ENCODE results near the gene MRPS31.
"Not testable (repeated sequence)": the region's sequence is repeated elsewhere in the genome, so short reads cannot be mapped to it uniquely, and the experiment has no call there.

Gene MRPS31

GRCh38 chr13:40762849-40763248, 8.1 kb downstream of the MRPS31 start:
- DNase-seq (ENCODE audit: low read depth in 2 of 2) = no peak

GRCh38 chr13:40758811-40759210, 12.2 kb downstream of the MRPS31 start:
- no peak for DNase-seq (ENCODE audit: low read depth in 2 of 2)

- no peak for DNase-seq (ENCODE audit: low read depth in 2 of 2)
Measured at GRCh38 chr13:40756042-40756441, 14.9 kb downstream of the MRPS31 start.

- no peak for DNase-seq (ENCODE audit: low read depth in 2 of 2)
Measured at GRCh38 chr13:40755082-40755700, 15.8 kb downstream of the MRPS31 start.

GRCh38 chr13:40749327-40749726, 21.7 kb downstream of the MRPS31 start:
- no peak for DNase-seq (ENCODE audit: low read depth in 2 of 2)

- DNase-seq (ENCODE audit: low read depth in 2 of 2) = not testable (repeated sequence)
Measured at GRCh38 chr13:40735232-40735548, 35.8 kb downstream of the MRPS31 start.

GRCh38 chr13:40734536-40735231, 36.3 kb downstream of the MRPS31 start:
- not testable (repeated sequence) for DNase-seq (ENCODE audit: low read depth in 2 of 2)

DNA sequence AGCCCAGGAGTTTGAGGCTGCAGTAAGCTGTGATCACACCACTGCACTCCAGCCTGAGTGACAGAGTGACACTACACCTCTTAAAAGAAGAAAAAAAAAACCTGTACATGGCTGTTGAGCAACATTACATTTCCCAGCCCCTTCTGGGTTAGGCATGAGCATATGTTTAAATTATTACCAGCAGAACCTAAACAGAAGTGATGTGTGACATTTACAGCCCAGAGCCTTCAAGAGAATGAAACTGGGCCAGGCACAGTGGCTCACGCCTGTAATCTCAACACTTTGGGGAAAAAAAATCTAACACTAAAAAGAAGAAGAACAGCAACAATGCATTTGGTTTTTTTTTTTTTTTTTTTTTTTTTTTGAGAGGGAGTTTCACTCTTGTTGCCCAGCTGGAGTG, 38.3 kb downstream of the MRPS31 start:
- DNase-seq (ENCODE audit: low read depth in 2 of 2) = no peak

DNA sequence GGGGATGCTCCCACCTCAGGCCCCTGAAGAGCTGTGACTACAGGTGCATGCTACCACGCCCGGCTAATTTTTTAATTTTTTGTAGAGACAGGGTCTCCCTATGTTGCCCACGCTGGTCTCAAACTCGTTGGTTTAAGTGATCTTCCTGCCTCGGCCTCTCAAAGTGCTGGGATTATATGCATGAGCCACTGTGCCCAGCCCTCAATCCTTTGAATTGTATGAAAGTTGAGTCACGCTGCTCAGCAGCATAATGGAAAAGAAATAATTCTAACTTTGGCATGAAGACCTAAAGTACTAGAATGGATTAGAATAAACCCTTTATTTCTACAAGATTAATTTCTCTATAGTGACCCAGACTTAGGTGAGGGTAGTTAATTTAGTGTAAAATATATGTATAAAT, 42.4 kb downstream of the MRPS31 start:
- no peak for DNase-seq (ENCODE audit: low read depth in 2 of 2)

GRCh38 chr13:40714433-40714832, 56.6 kb downstream of the MRPS31 start:
- DNase-seq (ENCODE audit: low read depth in 2 of 2) = not testable (repeated sequence)

- no peak for DNase-seq (ENCODE audit: low read depth in 2 of 2)
Measured at GRCh38 chr13:40706439-40706838, 64.6 kb downstream of the MRPS31 start.

DNA sequence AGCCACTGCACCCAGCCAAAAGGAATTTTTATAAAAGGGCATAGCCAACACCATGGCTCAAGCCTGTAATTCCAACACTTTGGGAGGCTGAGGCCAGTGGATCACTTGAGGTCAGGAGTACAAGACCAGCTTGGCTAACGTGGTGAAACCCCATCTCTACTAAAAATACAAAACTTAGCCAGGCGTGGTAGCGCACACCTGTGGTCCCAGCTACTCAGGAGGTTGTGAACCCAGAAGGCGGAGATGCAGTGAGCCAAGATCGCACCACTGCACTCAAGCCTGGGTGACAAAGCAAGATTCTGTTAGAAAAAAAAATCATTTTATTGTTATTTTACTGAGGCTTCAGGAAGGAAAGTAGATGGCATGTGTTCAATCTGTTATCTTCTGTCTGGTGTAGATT, 73.3 kb downstream of the MRPS31 start:
- no peak for DNase-seq (ENCODE audit: low read depth in 2 of 2)

- no peak for DNase-seq (ENCODE audit: low read depth in 2 of 2)
Measured at GRCh38 chr13:40694426-40694825, 76.6 kb downstream of the MRPS31 start.

DNA sequence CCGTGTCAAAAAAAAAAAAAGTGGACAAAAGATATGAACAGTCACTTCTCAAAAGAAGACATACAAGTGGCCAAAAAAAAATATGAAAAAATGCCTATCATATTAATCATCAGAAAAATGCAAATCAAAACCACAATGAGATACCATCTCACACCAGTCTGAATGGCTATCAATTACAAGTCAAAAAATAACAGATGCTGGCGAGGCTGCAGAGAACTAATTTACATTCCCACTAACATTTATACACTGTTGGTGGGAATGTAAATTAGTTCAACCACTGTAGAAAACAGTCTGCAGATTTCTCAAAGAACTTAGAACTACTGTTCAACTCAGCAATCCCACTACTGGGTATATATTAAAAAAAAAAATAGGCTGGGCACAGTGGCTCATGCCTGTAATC, 78.0 kb downstream of the MRPS31 start:
- no peak for DNase-seq (ENCODE audit: low read depth in 2 of 2)

- no peak for DNase-seq (ENCODE audit: low read depth in 2 of 2)
Measured at GRCh38 chr13:40688781-40689180, 82.2 kb downstream of the MRPS31 start.

DNA sequence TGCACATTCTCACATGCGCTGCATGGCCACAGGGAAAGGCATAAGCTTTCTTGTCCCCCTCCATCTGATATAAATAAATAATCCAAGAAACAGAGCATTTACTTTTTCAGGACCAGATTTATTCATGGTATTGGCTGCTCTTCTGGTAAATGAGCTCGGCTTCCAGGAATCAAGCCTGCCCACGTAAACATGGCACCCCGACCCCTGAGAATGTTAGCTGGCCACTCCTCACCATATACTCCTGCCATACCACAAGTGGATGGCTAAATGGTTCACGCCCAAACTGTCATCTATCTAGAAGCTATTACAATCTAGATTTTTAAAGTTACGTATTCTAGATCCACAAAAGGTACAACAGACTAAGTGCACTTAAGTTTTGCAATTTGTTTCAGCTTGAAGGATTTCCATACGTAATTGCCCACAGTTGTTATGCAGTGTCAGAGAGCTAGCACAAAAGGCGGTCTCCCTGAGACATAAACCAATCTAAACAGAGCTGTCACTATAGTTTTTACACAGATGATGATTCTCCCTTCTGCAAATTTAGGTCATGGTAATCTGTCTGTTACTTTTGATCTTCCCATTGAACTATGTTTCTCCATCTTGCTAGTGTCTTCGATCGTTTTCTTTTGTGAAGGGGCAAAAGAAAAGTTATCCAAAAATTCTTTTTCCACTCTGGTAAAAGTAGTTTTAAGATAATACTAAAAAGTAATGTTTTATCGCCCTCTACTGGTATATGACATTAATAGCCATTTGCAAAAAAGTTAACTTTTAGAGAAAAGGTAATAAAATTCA, 88.3 kb downstream of the MRPS31 start:
- DNase-seq (ENCODE audit: low read depth in 2 of 2) = no peak

DNA sequence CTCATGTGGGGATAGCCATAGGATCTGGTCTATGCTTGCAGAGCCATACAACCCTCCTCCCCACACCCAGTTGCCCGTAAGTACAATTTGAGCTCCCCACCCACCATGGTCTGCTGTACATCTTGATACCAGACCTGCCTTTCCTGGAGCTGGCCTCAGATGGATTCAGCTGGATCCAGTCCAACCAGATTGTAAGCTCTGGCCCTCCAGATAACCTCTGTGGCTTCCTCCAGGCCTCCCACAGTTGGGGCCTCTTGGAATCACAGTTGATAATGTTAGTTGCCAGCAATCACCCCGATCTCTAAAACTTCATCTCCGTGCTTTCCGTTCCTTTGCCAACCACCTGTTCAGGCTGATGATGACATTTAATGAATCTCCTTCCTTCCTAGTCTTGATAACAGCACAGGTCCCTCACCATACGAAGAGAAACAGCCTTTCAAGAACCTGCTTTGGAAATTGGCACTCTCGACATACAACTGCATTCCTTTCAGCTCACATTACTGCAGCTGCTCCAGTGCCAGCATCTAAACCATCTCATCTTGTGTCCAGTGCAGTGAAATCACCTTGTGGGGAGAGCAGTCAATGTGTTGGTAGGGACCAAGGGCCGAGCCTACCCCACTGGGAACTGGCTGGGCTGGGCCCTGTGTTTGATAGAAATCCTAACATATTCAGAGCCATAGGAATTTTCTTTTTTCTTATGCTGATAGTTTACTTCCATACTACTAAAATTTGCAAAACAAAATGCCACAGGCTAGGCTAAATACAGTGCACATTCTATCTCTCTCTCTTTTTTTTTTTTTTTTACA, 89.4 kb downstream of the MRPS31 start:
- DNase-seq (ENCODE audit: low read depth in 2 of 2) = no peak

- no peak for DNase-seq (ENCODE audit: low read depth in 2 of 2)
Measured at GRCh38 chr13:40680659-40681323, 90.2 kb downstream of the MRPS31 start.

DNA sequence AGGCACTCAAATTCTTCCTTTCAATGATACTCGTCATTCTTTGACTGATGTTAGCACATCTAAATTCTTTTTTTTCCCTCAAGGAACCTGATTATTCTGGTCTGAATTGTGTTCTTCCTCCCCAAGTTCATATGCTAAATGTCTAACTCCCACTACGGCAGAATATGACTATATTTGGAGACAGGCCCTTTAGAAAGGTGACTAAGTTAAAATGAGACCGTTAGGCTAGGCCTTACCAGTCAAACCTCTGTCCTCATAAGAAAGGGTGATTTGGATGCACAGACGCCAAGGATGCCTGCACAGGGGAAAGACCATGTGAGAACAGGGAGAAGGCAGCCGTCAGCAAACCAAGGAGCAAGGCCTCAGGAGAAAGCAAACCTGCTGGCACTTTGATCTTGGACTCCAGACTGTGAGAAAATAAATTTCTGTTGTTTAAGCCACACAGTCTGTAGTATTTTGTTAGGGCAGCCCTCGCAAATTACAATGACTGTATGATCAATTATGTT, 91.5 kb downstream of the MRPS31 start:
- DNase-seq (ENCODE audit: low read depth in 2 of 2) = no peak

Data from stimulated activated CD4-positive, alpha-beta T cell treated with anti-CD3 and anti-CD28 coated beads, Interleukin-1b, Interleukin-23, amount 100 ng/mL, for 1 hour (primary cell).